SKM-1 treated with dmso at 0.1 percent for 144 hours (cell line): ENCODE measurements around the gene QRFP.

Experiments used
- DNase-seq: peaks from one replicate; lab custom pipeline; 2025; ENCODE audit not compliant: unreplicated experiment; lab: John Stamatoyannopoulos, UW

The QRFP gene

DNA sequence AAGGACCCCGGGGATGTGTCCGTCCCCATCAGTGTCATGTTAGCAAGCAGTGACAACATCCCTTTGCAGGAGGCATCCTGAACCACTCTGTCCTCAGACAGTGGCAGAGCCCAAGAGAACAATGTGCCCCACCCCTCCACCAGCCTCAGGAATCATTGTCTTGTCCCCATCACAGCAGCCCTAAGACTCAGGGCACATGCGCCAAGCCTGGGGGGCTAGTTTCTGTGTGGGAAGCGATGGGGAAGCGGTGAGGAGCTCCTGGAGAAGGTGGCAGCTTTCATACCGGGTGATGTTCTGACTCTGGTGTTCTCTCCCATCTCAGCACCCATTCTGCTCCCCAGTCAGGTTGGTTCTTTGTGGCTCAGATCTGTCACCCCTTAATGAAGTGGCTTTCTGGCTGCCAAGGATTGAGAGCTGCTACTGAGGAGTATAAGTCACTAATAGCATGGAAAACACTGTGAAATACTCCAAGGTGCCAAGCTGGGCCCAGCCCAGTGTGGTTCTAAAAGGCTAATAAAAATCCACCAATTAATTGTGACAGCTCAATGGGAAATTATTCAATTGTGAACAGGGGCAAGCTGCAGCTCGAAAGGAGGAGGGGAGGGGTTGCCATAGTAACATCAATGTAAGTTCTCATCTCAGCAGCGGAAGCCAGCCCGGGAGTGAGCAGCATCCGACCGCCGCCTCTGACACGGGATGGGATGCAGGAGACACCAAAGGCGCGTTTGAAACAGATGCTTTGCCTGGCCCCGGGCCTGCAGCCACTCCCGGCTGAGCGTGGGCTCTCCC is 4.7 kb downstream of the QRFP start:
- no peak for DNase-seq

DNA sequence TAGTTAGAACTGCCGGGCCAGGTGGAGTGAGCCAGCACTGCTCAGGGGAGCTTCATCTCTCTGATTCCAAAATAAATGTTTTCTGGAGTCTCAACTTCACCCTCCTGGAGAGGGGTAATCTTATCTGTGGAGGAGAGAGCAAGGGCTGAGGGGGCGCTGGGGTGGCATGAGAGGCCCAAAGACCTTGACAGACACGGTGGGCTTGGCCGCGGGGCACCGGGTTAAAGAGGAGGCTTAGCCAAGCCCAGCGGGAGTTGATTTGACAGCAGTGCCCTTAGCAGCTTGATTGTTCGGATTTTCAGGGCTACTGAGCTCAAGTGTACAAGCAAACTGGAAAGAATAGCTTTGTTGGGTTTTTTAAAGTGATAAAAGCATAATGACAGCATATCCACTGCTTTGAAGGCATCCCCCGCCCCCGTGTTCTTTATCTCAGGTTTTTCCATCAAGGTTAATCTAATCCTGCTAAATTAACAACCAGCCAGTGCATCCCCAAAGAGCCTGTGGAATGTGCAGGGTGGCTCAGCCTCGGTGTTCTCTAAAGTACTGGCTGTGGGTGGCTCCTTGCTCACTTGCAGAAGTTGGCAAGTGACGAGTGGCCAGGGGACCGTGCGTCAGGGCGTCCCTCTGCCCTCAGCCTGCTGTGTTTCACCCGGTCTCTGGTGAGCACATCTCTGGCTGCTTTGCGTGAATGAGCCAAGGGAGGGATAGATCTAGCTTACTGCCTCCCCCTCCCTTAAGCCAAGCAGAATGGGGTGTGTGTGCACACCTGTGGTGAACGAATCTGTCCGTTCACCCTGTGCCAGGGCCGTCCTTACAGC is 5.5 kb downstream of the QRFP start:
- DNase-seq, result no peak

DNA sequence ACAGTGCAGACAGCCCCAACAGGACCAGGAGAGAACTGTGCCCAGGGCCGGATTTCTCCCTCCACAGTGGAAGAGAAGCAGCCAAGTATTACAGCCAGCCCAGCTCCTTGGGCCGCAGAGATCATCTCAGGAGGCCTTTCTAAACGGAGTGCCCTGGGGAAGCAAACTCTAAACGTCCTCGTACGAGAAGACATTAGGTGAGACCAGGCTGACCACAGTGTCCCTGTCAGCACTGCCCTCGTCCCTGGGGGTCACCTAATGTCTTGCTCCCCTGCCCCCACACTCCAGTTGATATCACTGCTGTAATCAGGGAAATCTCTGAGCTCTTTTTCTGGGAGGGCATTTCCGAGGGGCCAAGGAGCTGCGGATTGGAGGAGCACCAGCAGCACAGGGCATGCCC is 6.5 kb downstream of the QRFP start:
- DNase-seq, result no peak

DNA sequence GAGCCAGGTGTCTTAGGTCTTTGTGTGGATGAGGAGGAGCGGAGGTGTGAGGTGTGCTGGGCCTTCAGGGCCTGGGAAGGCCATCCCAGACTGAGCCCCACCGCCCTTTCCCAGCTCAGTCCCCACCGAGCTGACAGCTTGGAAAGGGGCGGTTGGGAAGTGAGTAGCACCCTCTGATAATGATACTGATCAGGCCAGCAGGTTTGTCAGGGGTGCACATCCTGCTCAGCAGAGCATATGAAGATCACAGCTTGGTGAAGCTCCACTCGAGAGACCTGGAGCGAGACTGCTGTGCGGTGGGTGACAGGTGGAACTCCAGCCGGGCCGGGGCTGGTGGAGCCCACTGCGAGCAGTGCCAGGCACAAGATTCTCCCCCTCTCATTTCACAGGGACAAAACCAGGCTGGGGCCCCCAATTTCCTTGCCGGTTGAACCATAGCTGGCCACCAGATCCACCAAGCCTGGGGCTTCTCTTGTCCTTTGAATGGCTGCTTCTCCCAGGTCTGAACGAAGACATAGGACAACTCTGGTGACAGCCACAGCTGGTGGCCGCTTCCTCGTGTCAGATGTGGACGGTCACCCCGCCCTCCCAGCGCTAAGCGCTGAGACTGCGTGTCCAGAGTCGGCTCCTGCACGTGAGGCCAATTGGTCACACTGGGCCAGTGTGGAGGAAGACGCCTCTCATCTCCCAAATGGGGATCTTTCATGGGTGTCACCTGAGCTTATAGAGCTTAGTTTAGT is 8.3 kb downstream of the QRFP start:
- no peak for DNase-seq

DNA sequence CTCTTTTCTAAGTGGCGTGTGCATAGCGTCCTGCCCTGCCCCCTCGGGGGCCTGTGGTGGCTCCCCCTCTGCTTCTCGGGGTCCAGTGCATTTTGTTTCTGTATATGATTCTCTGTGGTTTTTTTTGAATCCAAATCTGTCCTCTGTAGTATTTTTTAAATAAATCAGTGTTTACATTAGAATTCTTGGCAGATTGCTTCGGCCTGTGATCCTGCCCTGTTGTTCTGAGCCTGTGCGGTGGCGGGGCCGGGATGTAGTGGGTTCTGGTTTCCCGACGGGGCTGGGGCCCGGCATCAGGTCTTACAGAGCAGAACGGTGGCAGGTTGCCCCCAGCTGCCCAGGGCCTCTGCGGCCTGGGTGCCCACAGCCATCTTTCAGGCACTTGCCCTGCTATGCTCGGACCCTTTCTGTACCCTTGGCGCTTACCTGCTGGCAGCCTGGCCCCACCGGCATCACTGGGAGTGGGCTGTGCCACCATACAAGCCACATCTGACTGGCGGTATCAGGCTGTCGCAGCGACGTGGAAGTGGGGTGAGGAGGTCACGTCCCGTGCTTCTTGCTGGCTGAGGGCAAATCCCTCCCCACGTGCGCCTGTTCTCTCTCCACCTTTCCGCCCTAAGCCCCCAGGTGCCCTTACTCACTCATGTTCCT is 9.0 kb downstream of the QRFP start:
- no peak for DNase-seq

DNA sequence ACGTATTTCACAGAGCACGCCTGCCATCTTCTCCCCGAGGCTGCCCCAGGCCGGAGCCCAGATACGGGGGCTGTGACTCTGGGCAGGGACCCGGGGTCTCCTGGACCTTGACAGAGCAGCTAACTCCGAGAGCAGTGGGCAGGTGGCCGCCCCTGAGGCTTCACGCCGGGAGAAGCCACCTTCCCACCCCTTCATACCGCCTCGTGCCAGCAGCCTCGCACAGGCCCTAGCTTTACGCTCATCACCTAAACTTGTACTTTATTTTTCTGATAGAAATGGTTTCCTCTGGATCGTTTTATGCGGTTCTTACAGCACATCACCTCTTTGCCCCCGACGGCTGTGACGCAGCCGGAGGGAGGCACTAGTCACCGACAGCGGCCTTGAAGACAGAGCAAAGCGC is 9.6 kb downstream of the QRFP start:
- no peak for DNase-seq

DNA sequence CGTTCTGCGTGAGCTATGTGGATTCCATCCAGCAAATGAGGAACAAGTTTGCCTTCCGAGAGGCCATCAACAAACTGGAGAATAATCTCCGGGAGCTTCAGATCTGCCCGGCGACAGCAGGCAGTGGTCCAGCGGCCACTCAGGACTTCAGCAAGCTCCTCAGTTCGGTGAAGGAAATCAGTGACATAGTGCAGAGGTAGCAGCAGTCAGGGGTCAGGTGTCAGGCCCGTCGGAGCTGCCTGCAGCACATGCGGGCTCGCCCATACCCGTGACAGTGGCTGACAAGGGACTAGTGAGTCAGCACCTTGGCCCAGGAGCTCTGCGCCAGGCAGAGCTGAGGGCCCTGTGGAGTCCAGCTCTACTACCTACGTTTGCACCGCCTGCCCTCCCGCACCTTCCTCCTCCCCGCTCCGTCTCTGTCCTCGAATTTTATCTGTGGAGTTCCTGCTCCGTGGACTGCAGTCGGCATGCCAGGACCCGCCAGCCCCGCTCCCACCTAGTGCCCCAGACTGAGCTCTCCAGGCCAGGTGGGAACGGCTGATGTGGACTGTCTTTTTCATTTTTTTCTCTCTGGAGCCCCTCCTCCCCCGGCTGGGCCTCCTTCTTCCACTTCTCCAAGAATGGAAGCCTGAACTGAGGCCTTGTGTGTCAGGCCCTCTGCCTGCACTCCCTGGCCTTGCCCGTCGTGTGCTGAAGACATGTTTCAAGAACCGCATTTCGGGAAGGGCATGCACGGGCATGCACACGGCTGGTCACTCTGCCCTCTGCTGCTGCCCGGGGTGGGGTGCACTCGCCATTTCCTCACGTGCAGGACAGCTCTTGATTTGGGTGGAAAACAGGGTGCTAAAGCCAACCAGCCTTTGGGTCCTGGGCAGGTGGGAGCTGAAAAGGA is 10.9 kb downstream of the QRFP start:
- DNase-seq, result no peak

DNA sequence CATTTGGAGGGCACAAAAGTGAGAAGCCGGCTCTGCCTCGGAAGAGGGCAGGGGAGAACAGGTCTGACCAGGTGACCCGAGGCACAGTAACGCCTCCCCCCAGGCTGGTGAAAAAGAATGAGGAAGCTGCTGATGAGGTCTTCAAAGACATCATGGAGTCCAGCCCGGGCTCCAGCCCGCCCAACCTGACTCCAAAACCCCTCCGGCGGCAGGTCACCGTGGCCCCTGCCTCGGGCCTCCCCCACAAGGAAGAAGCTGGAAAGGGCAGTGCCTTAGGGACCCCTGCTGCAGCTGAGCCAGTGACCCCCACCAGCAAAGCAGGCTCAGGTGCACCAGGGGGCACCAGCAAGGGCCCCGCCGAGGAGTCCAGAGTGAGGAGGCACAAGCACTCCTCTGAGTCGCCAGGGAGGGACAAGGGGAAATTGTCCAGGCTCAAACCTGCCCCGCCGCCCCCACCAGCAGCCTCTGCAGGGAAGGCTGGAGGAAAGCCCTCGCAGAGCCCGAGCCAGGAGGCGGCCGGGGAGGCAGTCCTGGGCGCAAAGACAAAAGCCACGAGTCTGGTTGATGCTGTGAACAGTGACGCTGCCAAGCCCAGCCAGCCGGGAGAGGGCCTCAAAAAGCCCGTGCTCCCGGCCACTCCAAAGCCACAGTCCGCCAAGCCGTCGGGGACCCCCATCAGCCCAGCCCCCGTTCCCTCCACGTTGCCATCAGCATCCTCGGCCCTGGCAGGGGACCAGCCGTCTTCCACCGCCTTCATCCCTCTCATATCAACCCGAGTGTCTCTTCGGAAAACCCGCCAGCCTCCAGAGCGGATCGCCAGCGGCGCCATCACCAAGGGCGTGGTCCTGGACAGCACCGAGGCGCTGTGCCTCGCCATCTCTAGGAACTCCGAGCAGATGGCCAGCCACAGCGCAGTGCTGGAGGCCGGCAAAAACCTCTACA is 11.8 kb downstream of the QRFP start:
- no peak for DNase-seq

DNA sequence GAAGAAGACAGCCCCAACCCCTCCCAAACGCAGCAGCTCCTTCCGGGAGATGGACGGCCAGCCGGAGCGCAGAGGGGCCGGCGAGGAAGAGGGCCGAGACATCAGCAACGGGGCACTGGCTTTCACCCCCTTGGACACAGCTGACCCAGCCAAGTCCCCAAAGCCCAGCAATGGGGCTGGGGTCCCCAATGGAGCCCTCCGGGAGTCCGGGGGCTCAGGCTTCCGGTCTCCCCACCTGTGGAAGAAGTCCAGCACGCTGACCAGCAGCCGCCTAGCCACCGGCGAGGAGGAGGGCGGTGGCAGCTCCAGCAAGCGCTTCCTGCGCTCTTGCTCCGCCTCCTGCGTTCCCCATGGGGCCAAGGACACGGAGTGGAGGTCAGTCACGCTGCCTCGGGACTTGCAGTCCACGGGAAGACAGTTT is 12.5 kb downstream of the QRFP start:
- DNase-seq, result no peak

DNA sequence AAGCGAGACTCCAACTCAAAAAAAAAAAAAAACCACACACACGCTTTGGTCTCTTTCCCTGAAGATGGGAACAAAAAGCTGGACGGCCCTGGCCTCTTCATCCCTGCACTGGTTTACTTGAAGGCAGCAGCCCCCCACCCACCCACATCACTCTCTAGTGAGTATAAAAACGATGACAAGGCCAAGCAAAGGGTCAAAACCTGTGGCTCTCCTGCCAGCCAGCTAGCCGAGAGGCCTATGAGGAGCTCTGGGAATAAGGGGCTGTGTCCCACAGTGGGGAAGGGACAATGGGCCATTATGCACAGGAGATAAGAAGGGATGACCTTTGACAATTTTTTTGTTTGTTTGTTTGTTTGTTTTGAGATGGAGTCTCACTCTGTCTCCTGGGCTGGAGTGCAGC is 13.1 kb downstream of the QRFP start:
- no peak for DNase-seq

DNA sequence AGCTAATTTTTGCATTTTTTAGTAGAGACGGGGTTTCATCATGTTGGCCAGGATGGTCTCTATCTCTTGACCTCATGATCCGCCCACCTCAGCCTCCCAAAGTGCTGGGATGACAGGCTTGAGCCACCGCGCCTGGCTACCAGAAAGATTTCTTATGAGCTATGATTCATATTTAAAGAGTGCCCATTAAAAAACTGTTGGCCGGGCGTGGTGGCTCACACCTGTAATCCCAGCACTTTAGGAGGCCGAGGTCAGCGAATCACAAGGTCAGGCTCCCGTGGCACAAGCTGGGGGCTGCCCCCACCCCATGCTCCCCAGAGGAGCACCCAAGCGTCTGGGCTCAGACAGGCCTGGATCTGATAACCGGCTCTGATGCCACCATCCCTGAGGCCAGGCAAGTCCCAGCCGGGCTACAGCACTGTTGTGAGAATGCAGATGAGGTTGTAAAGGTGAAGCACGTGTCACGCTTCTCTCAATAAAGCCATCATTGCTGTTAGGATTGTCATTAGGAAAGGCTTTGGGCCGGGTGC is 13.9 kb downstream of the QRFP start:
- DNase-seq, result no peak

DNA sequence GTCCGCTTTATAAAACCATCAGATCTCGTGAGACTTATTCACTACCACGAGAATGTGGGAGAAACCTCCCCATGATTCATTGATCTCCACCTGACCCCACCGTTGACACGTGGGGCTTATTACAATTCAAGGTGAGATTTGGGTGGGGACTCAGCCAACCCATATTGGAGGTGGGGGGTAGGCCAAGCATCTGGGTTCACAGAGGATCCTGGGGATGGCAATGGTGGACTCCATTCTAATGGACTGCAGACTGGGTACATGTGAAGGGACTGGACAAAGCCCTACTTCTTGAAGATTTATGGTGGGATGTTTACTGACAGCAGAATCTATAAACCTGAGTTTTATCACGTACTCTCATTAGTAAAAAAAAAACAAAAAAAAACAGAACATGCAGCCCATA is 15.1 kb downstream of the QRFP start:
- no peak for DNase-seq

DNA sequence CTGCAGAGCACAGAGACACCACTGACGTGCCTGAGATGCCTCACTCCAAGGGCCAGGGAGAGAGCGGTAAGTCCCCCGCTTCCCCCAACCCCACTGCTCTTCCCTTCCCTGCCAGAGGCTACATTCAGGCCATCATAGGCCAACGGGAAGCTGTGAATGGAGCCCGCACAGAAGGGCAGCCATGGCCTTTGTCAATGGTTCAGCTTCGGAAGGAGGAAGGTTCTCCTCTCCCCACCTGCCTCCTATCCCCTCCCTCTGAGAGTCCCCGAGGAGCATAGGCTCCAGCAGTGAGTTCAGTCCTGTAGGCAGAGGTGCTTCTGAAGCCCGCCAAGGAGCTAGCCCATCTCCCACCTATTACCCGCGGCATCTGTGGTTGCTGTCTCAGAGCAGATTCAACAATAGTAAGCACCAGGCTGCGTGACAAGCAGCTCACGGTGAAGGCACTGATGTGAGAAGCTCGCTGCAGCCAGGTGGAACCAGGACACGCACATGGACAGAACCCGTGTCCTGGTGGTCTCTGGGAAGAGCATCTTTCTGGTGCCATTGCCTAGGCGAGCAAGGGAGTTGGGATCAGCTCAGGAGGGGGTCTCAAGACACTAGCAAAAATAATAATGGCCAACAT is 15.9 kb downstream of the QRFP start:
- no peak for DNase-seq

DNA sequence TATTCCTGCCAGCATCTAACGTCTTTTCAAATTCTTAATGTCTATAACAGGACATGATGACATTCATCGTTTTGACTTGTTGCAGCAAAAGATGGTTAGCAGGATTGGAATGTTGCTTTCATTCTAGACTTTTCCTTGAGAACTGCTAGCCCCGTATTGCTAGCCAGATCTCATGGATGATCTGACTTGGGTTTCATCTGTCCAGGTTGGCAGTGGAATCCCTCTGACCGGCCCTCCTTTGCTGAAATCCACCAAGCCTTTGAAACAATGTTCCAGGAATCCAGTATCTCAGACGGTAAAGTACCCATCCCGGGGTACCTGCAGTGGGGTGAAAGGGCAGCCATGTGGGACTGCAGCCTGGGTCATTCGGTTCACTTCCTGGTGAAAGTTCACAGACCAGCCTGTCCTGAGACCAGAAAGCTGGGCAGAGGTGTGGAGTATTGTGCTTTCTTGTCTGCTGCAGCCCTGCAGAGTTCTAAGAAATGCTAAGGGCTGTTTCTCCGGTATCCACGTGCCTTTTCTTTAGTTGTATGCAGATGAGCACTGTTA is 16.7 kb downstream of the QRFP start:
- DNase-seq, result no peak

DNA sequence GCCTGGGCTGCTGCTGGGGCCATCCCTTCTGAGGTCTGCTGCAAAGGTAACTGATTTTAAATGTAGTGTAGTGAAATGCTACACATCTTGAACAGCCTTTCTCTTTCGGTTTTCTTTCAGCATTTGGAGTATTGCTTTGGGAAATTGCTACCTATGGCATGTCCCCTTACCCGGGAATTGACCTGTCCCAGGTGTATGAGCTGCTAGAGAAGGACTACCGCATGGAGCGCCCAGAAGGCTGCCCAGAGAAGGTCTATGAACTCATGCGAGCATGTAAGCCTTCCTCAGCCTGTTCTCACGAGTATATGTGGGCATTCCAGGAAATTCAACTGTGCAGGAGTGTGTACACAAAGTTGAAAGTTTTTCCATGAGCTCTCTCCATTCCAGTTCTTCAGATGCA is 18.3 kb downstream of the QRFP start:
- DNase-seq, result no peak

DNA sequence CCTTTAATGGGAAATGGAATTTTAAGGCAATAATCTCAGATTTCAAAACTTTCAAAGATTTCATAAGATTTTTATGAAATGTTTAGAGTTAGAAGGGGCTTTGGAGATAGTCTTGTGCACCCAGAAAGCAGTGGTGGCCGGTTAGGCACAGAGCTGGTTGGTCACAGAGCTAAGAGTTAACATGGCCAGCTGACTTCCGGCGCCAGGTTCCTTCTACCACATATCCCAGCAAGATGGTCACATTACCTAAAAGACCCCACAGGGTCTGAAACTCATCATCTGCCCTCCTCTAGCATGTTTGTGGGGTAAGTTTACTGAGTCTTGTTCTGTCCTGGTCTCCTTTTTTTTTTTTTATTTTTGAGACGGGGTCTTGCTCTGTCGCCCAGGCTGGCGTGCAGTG is 19.3 kb downstream of the QRFP start:
- DNase-seq, result no peak

DNA sequence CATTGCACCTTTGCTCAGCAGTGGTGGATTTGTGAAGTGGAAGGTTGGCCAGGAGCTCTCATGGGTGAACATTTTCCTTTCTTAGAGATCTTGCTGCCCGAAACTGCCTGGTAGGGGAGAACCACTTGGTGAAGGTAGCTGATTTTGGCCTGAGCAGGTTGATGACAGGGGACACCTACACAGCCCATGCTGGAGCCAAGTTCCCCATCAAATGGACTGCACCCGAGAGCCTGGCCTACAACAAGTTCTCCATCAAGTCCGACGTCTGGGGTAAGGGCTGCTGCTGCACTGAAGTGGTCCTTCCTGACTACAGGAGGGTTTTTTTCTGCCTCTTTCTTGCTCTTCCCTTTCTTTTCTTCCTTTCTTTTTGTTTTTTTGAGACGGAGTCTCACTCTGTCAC is 21.8 kb downstream of the QRFP start:
- no peak for DNase-seq

DNA sequence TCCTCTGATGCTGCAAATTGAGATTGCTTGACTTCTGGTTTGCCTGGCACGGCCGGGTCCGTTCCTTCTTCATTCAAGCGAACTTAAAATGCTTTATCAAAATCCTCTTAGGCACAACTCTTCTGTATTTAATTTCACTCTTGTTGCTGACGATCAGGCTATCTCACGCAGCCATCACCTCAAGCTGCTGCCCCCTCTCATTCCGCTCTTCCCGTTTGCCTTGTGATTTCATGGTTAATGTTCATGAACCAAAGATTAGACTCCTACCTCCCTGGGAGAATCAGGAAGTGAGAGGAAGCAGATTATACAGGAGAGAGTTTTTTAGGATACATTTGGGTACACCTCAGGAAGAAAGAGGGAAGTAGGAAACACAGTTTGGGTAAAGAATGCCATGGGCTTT is 22.6 kb downstream of the QRFP start:
- DNase-seq, result no peak
